HEK293 (cell line): Measurements from ENCODE around the gene TGM5.

Source experiments
- CTCF ChIA-PET: fragments of 350-600 bp; formaldehyde crosslinking; extraction: SDS; loops from one replicate; lab custom pipeline; 2021; ENCODE audit warnings: antibody characterized with exemption; lab: Yijun Ruan, JAX
- POLR2A ChIA-PET: fragments of 300-600 bp; formaldehyde crosslinking; extraction: SDS; loops from one replicate; lab custom pipeline; 2020; ENCODE audit warnings: antibody characterized with exemption, inconsistent platforms; lab: Yijun Ruan, JAX
- H3K27ac ChIP-seq: fragments of 200-500 bp; sonication (Bioruptor generic); 2 replicates; pipeline ENCODE4 v1.5.1; 2014; ENCODE audit warnings: low read depth, low read length, control low read depth, inconsistent platforms; ENCODE audit errors: extremely low read depth
- H3K36me3 ChIP-seq, 2 experiments: fragments of 200-500 bp in 1 of 2; sonication (Bioruptor generic) in 1 of 2; 1 replicate in 1 of 2; 2 replicates in 1 of 2; pipeline ENCODE4 v1.5.1; 2014 to 2017; ENCODE audit warnings: inconsistent platforms in 2 of 2, low read length in 2 of 2; ENCODE audit not compliant: control insufficient read depth in 2 of 2, insufficient read depth in 1 of 2
- H3K4me1 ChIP-seq: fragments of 200-500 bp; sonication (Bioruptor generic); 2 replicates; pipeline ENCODE4 v1.5.1; 2014; ENCODE audit warnings: mild to moderate bottlenecking, low read length, inconsistent platforms; ENCODE audit not compliant: control insufficient read depth, insufficient read depth
- H3K4me3 ChIP-seq: 2 replicates; pipeline ENCODE4 v1.5.1; 2011; ENCODE audit warnings: low read depth, mild to moderate bottlenecking, control low read depth, low read length, moderate library complexity
- H3K9me3 ChIP-seq: fragments of 200-500 bp; sonication (Bioruptor generic); 2 replicates; pipeline ENCODE4 v1.5.1; 2014; ENCODE audit warnings: low read depth, low read length, inconsistent platforms; ENCODE audit not compliant: control insufficient read depth, insufficient read depth
- GLI2 ChIP-seq: fragments of 450-650 bp; formaldehyde crosslinking; IDR thresholded peaks from 2 replicates; pipeline ENCODE4; 2017; ENCODE audit warnings: missing biosample characterization, missing genetic modification characterization, low read depth, borderline replicate concordance
- GLIS1 ChIP-seq: fragments of 450-650 bp; formaldehyde crosslinking; IDR thresholded peaks from 2 replicates; pipeline ENCODE4 v1.5.1; 2016; ENCODE audit warnings: missing biosample characterization, missing genetic modification characterization
- HOXC10 ChIP-seq: sonication (generic); formaldehyde crosslinking; IDR thresholded peaks from 2 replicates; pipeline ENCODE4 v1.8.1; 2023; ENCODE audit warnings: mild to moderate bottlenecking, missing genetic modification reagents
- KLF1 ChIP-seq: fragments of 450-650 bp; formaldehyde crosslinking; IDR thresholded peaks from 2 replicates; pipeline ENCODE4 v1.5.1; 2016; ENCODE audit warnings: missing biosample characterization, missing genetic modification characterization
- SETDB1 ChIP-seq: IDR thresholded peaks from one replicate; pipeline ENCODE4 v1.6.1; 2017; ENCODE audit warnings: mild to moderate bottlenecking, low read length, moderate library complexity, mixed read lengths; ENCODE audit not compliant: insufficient read length
- ZBTB20 ChIP-seq: fragments of 450-650 bp; formaldehyde crosslinking; IDR thresholded peaks from 2 replicates; pipeline ENCODE4 v1.5.1; 2016; ENCODE audit warnings: missing biosample characterization, missing genetic modification characterization
- ZBTB44 ChIP-seq: fragments of 450-650 bp; IDR thresholded peaks from 2 replicates; pipeline ENCODE4 v1.5.1; 2018; ENCODE audit warnings: missing biosample characterization, mild to moderate bottlenecking, missing genetic modification characterization
- ZBTB7A ChIP-seq: fragments of 450-650 bp; formaldehyde crosslinking; IDR thresholded peaks from 2 replicates; pipeline ENCODE4 v1.5.1; 2016; ENCODE audit warnings: low read depth, missing biosample characterization, missing genetic modification characterization
- ZNF24 ChIP-seq: fragments of 450-650 bp; formaldehyde crosslinking; IDR thresholded peaks from 2 replicates; pipeline ENCODE4 v1.5.1; 2016; ENCODE audit warnings: missing biosample characterization, missing genetic modification characterization
- ZNF266 ChIP-seq: fragments of 450-650 bp; formaldehyde crosslinking; IDR thresholded peaks from 2 replicates; pipeline ENCODE4 v1.5.1; 2016; ENCODE audit warnings: missing biosample characterization, missing genetic modification characterization, low read depth
- ZNF324 ChIP-seq: fragments of 450-650 bp; formaldehyde crosslinking; IDR thresholded peaks from 2 replicates; pipeline ENCODE4 v1.5.1; 2016; ENCODE audit warnings: missing biosample characterization, missing genetic modification characterization
- ZNF621 ChIP-seq: fragments of 450-650 bp; formaldehyde crosslinking; IDR thresholded peaks from 2 replicates; pipeline ENCODE4 v1.5.1; 2017; ENCODE audit warnings: missing biosample characterization, missing genetic modification characterization
- ZNF660 ChIP-seq: fragments of 450-650 bp; IDR thresholded peaks from 2 replicates; pipeline ENCODE4 v1.5.1; 2018; ENCODE audit warnings: missing biosample characterization, mild to moderate bottlenecking, missing genetic modification characterization
- ZNF701 ChIP-seq: fragments of 450-650 bp; formaldehyde crosslinking; IDR thresholded peaks from 2 replicates; pipeline ENCODE4 v1.5.1; 2016; ENCODE audit warnings: missing biosample characterization, missing genetic modification characterization
- ZNF791 ChIP-seq: fragments of 450-650 bp; formaldehyde crosslinking; IDR thresholded peaks from 2 replicates; pipeline ENCODE4 v1.5.1; 2016; ENCODE audit warnings: missing biosample characterization, missing genetic modification characterization
- TF ChIP-seq, protein P1 (sequence below): fragments of 450-650 bp; formaldehyde crosslinking; IDR thresholded peaks from 2 replicates; pipeline ENCODE4 v1.5.1; 2016; ENCODE audit warnings: missing biosample characterization, missing genetic modification characterization, borderline replicate concordance
- TF ChIP-seq, protein P2 (sequence below): fragments of 450-650 bp; formaldehyde crosslinking; IDR thresholded peaks from 2 replicates; pipeline ENCODE4 v1.5.1; 2016; ENCODE audit warnings: missing biosample characterization, missing genetic modification characterization
- TF ChIP-seq, protein P3 (sequence below): fragments of 450-650 bp; formaldehyde crosslinking; IDR thresholded peaks from 2 replicates; pipeline ENCODE4 v1.5.1; 2016; ENCODE audit warnings: missing biosample characterization, missing genetic modification characterization

The TGM5 gene

DNA sequence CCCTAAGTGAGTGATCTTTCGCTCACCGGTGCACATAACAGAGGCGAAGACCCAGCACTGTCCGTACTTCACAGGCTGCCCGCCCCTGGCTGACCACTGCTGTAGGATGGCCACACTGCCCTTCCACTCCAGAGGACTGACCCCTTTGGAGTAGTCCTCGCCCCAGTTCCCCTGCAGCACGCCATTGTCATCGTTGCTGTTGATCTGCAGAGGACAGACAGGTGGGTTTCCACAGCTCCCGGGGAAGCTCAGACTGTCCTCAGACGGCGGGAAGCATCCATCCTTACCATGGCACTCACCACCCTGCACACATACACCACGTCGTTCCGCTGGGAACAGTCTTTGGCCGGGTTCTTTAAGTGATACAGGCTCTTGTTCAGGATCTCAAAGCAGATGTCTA, 20.5 kb upstream of the TGM5 start (continued):
- TF ChIP-seq, protein P1, sequence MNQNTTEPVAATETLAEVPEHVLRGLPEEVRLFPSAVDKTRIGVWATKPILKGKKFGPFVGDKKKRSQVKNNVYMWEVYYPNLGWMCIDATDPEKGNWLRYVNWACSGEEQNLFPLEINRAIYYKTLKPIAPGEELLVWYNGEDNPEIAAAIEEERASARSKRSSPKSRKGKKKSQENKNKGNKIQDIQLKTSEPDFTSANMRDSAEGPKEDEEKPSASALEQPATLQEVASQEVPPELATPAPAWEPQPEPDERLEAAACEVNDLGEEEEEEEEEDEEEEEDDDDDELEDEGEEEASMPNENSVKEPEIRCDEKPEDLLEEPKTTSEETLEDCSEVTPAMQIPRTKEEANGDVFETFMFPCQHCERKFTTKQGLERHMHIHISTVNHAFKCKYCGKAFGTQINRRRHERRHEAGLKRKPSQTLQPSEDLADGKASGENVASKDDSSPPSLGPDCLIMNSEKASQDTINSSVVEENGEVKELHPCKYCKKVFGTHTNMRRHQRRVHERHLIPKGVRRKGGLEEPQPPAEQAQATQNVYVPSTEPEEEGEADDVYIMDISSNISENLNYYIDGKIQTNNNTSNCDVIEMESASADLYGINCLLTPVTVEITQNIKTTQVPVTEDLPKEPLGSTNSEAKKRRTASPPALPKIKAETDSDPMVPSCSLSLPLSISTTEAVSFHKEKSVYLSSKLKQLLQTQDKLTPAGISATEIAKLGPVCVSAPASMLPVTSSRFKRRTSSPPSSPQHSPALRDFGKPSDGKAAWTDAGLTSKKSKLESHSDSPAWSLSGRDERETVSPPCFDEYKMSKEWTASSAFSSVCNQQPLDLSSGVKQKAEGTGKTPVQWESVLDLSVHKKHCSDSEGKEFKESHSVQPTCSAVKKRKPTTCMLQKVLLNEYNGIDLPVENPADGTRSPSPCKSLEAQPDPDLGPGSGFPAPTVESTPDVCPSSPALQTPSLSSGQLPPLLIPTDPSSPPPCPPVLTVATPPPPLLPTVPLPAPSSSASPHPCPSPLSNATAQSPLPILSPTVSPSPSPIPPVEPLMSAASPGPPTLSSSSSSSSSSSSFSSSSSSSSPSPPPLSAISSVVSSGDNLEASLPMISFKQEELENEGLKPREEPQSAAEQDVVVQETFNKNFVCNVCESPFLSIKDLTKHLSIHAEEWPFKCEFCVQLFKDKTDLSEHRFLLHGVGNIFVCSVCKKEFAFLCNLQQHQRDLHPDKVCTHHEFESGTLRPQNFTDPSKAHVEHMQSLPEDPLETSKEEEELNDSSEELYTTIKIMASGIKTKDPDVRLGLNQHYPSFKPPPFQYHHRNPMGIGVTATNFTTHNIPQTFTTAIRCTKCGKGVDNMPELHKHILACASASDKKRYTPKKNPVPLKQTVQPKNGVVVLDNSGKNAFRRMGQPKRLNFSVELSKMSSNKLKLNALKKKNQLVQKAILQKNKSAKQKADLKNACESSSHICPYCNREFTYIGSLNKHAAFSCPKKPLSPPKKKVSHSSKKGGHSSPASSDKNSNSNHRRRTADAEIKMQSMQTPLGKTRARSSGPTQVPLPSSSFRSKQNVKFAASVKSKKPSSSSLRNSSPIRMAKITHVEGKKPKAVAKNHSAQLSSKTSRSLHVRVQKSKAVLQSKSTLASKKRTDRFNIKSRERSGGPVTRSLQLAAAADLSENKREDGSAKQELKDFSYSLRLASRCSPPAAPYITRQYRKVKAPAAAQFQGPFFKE (tag by site-specific recombination), result no peak
- TF ChIP-seq, protein P2, sequence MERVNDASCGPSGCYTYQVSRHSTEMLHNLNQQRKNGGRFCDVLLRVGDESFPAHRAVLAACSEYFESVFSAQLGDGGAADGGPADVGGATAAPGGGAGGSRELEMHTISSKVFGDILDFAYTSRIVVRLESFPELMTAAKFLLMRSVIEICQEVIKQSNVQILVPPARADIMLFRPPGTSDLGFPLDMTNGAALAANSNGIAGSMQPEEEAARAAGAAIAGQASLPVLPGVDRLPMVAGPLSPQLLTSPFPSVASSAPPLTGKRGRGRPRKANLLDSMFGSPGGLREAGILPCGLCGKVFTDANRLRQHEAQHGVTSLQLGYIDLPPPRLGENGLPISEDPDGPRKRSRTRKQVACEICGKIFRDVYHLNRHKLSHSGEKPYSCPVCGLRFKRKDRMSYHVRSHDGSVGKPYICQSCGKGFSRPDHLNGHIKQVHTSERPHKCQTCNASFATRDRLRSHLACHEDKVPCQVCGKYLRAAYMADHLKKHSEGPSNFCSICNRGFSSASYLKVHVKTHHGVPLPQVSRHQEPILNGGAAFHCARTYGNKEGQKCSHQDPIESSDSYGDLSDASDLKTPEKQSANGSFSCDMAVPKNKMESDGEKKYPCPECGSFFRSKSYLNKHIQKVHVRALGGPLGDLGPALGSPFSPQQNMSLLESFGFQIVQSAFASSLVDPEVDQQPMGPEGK (tag by site-specific recombination), result no peak
- TF ChIP-seq ZNF24, result no peak
- TF ChIP-seq ZNF621 (tag by site-specific recombination), result no peak

DNA sequence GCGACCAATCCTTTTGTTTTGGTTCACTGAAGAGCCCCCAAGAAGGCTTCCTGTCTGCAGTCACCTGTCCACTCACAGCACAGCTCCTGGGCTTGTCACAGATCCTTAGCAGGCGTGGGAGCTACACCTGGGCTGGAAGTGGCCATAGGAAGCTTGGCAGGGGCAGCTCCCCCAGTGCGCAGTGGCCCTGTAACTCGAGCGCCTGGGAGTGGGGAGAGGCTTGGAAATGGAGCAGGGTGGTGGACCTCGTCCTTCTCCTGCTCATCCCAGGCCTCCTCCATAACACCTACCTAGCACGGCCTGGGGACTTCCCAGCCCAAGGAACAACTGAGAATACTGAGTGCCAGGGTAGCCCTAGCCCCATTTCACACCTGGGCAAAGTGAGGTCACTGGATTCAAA, 19.3 kb upstream of the TGM5 start:
- H3K36me3 ChIP-seq, result no peaks in the 10 kb centered on the region
- H3K4me3 ChIP-seq, result no peak overlapping the region
- H3K9me3 ChIP-seq, result no peaks in the 10 kb centered on the region
- TF ChIP-seq GLIS1 (no peak), ZNF701 (no peak), ZNF791 (tag by site-specific recombination) (no peak), ZBTB20 (tag by site-specific recombination) (no peak), KLF1 (tag by site-specific recombination) (no peak), GLI2 (tag by site-specific recombination) (no peak), SETDB1 (no peak), ZNF266 (tag by site-specific recombination) (no peak), ZBTB7A (no peak), HOXC10 (CRISPR knock-in tag) (no peak), ZNF324 (tag by site-specific recombination) (no peak), ZNF660 (tag by site-specific recombination) (no peak), ZBTB44 (tag by site-specific recombination) (no peak)
- TF ChIP-seq, protein P3, sequence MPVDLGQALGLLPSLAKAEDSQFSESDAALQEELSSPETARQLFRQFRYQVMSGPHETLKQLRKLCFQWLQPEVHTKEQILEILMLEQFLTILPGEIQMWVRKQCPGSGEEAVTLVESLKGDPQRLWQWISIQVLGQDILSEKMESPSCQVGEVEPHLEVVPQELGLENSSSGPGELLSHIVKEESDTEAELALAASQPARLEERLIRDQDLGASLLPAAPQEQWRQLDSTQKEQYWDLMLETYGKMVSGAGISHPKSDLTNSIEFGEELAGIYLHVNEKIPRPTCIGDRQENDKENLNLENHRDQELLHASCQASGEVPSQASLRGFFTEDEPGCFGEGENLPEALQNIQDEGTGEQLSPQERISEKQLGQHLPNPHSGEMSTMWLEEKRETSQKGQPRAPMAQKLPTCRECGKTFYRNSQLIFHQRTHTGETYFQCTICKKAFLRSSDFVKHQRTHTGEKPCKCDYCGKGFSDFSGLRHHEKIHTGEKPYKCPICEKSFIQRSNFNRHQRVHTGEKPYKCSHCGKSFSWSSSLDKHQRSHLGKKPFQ (tag by site-specific recombination), result no peak
- H3K27ac ChIP-seq, result no peak overlapping the region
- POLR2A ChIA-PET, result no interaction called here
- no peaks in the 10 kb centered on the region for H3K4me1 ChIP-seq
- CTCF ChIA-PET, result interaction anchor here (0.6 to 5.3 kb wide), 26 partner anchors 9 to 586 kb away, joined by 3 to 50 read pairs (median 4); partner anchors contain the start of genes CCNDBP1, TGM5 and TGM7
